ENCODE results near the gene POU2F1.

DNA sequence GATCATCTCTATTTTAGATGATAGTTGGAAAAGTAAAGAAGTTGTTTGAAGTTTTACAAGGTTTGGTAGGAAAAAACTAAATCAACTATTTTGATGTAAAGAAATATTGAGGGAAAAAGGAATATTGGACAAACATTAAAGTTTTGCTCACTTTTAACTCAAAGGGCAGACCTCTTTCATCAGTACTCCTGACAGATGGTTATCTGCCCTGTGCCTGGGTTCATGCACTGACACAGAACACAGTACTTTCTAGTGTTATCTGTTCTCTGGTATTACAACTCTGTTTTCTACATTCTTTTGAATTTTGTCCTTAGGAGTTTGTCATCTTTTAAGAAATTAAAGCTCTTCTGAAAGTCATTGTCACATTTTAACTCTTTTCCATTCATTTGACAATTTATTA, 118.7 kb downstream of the POU2F1 start:
- TF ChIP-seq POLR2A (IDR thresholded peaks at IDR 0.05; ENCODE audit: low read length): no peak
- TF ChIP-seq, protein P1, sequence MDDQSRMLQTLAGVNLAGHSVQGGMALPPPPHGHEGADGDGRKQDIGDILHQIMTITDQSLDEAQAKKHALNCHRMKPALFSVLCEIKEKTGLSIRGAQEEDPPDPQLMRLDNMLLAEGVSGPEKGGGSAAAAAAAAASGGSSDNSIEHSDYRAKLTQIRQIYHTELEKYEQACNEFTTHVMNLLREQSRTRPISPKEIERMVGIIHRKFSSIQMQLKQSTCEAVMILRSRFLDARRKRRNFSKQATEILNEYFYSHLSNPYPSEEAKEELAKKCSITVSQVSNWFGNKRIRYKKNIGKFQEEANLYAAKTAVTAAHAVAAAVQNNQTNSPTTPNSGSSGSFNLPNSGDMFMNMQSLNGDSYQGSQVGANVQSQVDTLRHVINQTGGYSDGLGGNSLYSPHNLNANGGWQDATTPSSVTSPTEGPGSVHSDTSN (IDR thresholded peaks at IDR 0.05): no peak
- no peak for TF ChIP-seq KDM5A (IDR thresholded peaks at IDR 0.05)
- TF ChIP-seq, protein P2, sequence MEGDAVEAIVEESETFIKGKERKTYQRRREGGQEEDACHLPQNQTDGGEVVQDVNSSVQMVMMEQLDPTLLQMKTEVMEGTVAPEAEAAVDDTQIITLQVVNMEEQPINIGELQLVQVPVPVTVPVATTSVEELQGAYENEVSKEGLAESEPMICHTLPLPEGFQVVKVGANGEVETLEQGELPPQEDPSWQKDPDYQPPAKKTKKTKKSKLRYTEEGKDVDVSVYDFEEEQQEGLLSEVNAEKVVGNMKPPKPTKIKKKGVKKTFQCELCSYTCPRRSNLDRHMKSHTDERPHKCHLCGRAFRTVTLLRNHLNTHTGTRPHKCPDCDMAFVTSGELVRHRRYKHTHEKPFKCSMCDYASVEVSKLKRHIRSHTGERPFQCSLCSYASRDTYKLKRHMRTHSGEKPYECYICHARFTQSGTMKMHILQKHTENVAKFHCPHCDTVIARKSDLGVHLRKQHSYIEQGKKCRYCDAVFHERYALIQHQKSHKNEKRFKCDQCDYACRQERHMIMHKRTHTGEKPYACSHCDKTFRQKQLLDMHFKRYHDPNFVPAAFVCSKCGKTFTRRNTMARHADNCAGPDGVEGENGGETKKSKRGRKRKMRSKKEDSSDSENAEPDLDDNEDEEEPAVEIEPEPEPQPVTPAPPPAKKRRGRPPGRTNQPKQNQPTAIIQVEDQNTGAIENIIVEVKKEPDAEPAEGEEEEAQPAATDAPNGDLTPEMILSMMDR (IDR thresholded peaks at IDR 0.05): no peak
- TF ChIP-seq FOSL2 (IDR thresholded peaks at IDR 0.05): no peak
- no peak for TF ChIP-seq FOSL2 (CRISPR knock-in tag; IDR thresholded peaks at IDR 0.05)
- TF ChIP-seq ZSCAN20 (CRISPR knock-in tag; IDR thresholded peaks at IDR 0.05): no peak

All from A549 (cell line).